ENCODE measurements around the gene SCNN1A.

Gene SCNN1A

DNA sequence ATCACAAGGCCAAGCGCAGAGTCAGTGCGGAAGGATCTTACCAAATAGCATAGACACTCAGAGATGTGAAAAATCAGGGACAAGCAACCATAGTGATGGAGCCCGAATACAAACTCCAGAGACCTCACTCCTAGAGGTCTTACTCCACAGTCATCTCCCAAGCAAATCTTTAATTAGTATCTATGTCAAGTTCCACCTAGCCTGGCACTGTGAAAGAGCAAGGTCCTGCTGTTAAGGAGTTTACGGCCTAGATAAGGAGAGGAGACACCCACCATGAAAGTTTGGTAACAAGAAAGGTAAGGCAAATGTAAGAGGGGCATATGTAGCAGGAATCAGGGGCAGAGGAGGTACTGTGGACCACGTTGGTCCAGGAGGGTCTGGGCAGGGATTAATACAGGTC lies 72.3 kb downstream of the SCNN1A start:
- Histone ChIP-seq H3K27ac (no peak overlapping the region), H3K4me1 (no peaks in the 10 kb centered on the region), H3K4me3 (ENCODE audit: low read depth, low read length) (no peak overlapping the region), H3K36me3 (ENCODE audit: control insufficient read depth, insufficient read depth, low read length) (no peaks in the 10 kb centered on the region), H3K27me3 (ENCODE audit: control insufficient read depth, insufficient read depth, low read length) (no peaks in the 10 kb centered on the region), H3K4me2 (ENCODE audit: low read length) (no peak overlapping the region), H2AFZ (no peak overlapping the region), H3K9me3 (ENCODE audit: control insufficient read depth, low read length) (no peaks in the 10 kb centered on the region), H3K9ac (no peak overlapping the region), H3K79me2 (no peaks in the 10 kb centered on the region)
- TF ChIP-seq, protein P1, sequence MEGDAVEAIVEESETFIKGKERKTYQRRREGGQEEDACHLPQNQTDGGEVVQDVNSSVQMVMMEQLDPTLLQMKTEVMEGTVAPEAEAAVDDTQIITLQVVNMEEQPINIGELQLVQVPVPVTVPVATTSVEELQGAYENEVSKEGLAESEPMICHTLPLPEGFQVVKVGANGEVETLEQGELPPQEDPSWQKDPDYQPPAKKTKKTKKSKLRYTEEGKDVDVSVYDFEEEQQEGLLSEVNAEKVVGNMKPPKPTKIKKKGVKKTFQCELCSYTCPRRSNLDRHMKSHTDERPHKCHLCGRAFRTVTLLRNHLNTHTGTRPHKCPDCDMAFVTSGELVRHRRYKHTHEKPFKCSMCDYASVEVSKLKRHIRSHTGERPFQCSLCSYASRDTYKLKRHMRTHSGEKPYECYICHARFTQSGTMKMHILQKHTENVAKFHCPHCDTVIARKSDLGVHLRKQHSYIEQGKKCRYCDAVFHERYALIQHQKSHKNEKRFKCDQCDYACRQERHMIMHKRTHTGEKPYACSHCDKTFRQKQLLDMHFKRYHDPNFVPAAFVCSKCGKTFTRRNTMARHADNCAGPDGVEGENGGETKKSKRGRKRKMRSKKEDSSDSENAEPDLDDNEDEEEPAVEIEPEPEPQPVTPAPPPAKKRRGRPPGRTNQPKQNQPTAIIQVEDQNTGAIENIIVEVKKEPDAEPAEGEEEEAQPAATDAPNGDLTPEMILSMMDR (IDR thresholded peaks at IDR 0.05): no peak

DNA sequence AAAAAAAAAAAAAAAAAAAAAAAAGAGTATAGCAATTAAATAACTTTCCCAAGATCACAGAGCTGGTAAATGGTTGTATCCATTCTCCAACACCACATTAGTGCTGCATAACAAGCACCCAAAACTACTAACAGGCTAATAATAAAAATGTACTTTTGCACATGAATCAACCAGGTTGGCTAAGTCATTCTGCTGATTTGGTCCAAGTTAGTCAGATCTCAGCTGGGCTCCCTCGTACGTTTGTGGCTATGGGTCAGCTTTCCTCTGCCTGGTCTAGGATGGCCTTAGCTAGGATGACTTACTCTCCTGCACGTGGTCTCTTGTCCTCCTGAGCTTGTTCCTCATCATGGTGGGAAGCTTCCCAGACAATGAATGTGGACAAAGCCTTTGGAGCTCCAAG lies 72.7 kb downstream of the SCNN1A start:
- no peaks in the 10 kb centered on the region for H3K4me1 ChIP-seq

DNA sequence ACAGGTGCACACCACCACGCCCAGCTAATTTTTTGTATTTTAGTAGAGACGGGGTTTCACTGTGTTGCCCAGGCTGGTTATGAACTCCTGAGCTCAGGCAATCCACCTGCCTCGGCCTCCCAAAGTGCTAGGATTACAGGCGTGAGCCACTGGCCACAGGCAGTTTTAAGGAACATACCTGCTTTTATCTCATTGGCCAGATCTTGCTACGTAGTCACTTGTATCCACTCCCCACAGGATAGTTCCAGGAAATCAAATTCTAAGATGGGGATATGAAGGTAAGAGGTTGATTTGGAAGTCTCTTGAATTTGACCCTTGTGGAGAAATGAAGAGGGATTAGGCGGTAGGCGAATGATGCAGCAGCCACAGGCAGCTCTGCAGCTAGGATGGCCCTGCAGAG lies 73.6 kb downstream of the SCNN1A start:
- H3K27ac ChIP-seq: no peak overlapping the region
- H3K9ac ChIP-seq: no peak overlapping the region
- TF ChIP-seq, protein P1 (IDR thresholded peaks at IDR 0.05): no peak
- no peak overlapping the region for H2AFZ ChIP-seq
- H3K4me2 ChIP-seq (ENCODE audit: low read length): no peak overlapping the region
- no peaks in the 10 kb centered on the region for H3K27me3 ChIP-seq (ENCODE audit: control insufficient read depth, insufficient read depth, low read length)
- no peaks in the 10 kb centered on the region for H3K4me1 ChIP-seq
- no peak overlapping the region for H3K4me3 ChIP-seq (ENCODE audit: low read depth, low read length)
- H3K9me3 ChIP-seq (ENCODE audit: control insufficient read depth, low read length): no peaks in the 10 kb centered on the region
- no peaks in the 10 kb centered on the region for H3K36me3 ChIP-seq (ENCODE audit: control insufficient read depth, insufficient read depth, low read length)
- H3K79me2 ChIP-seq: no peaks in the 10 kb centered on the region

More for the DNA sequence above, 72.7 kb downstream of the SCNN1A start:
- Histone ChIP-seq H3K27ac (no peak overlapping the region), H2AFZ (no peak overlapping the region), H3K36me3 (ENCODE audit: control insufficient read depth, insufficient read depth, low read length) (no peaks in the 10 kb centered on the region), H3K79me2 (no peaks in the 10 kb centered on the region), H3K9me3 (ENCODE audit: control insufficient read depth, low read length) (no peaks in the 10 kb centered on the region), H3K9ac (no peak overlapping the region), H3K27me3 (ENCODE audit: control insufficient read depth, insufficient read depth, low read length) (no peaks in the 10 kb centered on the region), H3K4me3 (ENCODE audit: low read depth, low read length) (no peak overlapping the region), H3K4me2 (ENCODE audit: low read length) (no peak overlapping the region)
- TF ChIP-seq, protein P1 (IDR thresholded peaks at IDR 0.05): no peak

DNA sequence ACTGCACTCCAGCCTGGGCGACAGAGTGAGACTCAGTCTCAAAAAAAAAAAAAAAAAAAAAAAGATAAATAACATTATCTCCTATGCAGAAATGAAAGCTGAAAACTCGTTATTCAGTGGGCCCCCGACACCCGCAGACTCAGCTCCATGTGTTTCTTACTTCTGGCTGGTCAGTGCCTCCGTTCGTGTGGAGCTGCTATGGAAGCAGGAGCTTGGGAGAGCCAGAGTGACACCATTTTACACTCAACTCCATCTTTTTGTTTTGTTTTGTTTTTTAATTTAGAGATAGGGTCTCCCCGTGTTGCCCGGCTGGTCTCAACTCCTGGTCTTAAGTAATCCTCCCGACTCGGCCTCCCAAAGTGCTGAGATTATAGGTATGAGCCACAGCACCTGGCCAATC lies 78.2 kb downstream of the SCNN1A start:
- H3K4me1 ChIP-seq: no peaks in the 10 kb centered on the region

More for the DNA sequence above, 78.2 kb downstream of the SCNN1A start:
- no peaks in the 10 kb centered on the region for H3K36me3 ChIP-seq (ENCODE audit: control insufficient read depth, insufficient read depth, low read length)
- no peak overlapping the region for H3K4me2 ChIP-seq (ENCODE audit: low read length)
- H3K27me3 ChIP-seq (ENCODE audit: control insufficient read depth, insufficient read depth, low read length): no peaks in the 10 kb centered on the region
- H3K9me3 ChIP-seq (ENCODE audit: control insufficient read depth, low read length): no peaks in the 10 kb centered on the region
- no peak overlapping the region for H3K9ac ChIP-seq
- TF ChIP-seq, protein P1 (IDR thresholded peaks at IDR 0.05): no peak
- H3K27ac ChIP-seq: no peak overlapping the region
- no peak overlapping the region for H3K4me3 ChIP-seq (ENCODE audit: low read depth, low read length)
- H3K79me2 ChIP-seq: no peaks in the 10 kb centered on the region
- no peak overlapping the region for H2AFZ ChIP-seq

Measured in parathyroid adenoma (tissue), 2 donors.